GM12873 (cell line): Measurements from ENCODE around the gene MAP7D2.

Source experiments
- CTCF ChIP-seq: IDR thresholded peaks from 2 replicates; pipeline ENCODE4 v1.5.1; 2012; ENCODE audit warnings: low read depth, mild to moderate bottlenecking, moderate library complexity, low read length, control low read depth; ENCODE audit not compliant: insufficient read depth; ENCODE audit errors: missing control alignments

Gene MAP7D2

GRCh38 chrX:20032201-20032600, 84.5 kb downstream of the MAP7D2 start:
- TF ChIP-seq CTCF, result no peak

GRCh38 chrX:20029728-20030127, 87.0 kb downstream of the MAP7D2 start:
- TF ChIP-seq CTCF, result no peak

GRCh38 chrX:20028588-20028987, 88.1 kb downstream of the MAP7D2 start:
- TF ChIP-seq CTCF, result no peak

GRCh38 chrX:20026278-20026677, 90.4 kb downstream of the MAP7D2 start:
- TF ChIP-seq CTCF, result no peak

- TF ChIP-seq CTCF, result no peak
Observed at GRCh38 chrX:20019672-20020365, 96.9 kb downstream of the MAP7D2 start.

- TF ChIP-seq CTCF, result no peak
Observed at GRCh38 chrX:20016616-20016945, 100.1 kb downstream of the MAP7D2 start.

GRCh38 chrX:20015945-20016615, 100.6 kb downstream of the MAP7D2 start:
- no peak for TF ChIP-seq CTCF
